ENCODE measurements around the gene ZFYVE9. TPM values are rescaled to one million over a fixed set of nuclear protein-coding genes. Genes with fewer than 3 reads are reported as not detected.

The ZFYVE9 gene
- total RNA-seq, 1 experiment from 2014 or later, result 28.4 TPM

DNA sequence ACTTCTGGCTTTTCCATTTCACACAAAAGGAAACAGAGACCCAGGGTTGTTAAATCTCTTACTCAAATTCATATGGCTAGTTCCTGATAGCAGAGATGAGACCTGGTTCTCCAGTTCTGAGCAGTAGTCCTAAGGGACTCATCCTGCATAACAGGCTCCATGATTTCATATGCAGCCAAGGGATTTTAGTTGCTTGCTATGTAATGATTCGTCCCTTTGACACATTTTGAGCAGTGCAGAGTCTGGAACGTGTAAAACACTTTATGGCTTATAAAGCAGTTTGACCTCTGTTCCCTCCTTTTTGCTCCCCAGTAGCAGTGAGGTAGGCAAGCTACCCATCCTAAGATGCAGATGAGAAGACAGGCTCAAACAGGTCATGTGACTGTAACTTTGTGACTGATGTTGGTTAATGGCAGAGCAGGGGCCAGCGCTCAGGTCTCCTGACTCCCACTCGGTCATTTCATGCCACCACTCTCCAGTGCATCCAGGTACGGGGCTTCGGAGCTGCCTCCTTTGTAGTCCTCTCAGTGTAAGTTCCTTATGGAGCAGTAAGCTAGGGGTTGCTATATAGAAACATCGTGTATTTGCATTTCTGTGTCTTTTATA lies 199.9 kb downstream of the ZFYVE9 start:
- no peak overlapping the region for H3K18ac ChIP-seq (ENCODE audit: insufficient read length, low read depth, low read length)
- no peaks in the 10 kb centered on the region for H3K23me2 ChIP-seq (ENCODE audit: insufficient read length, low read depth, low read length, poor library complexity, severe bottlenecking)
- no peak overlapping the region for H2AK5ac ChIP-seq (ENCODE audit: insufficient read length, low read length)
- no peak overlapping the region for H3K4me2 ChIP-seq (ENCODE audit: insufficient read depth, insufficient read length, low read length)
- no peak overlapping the region for H3K14ac ChIP-seq (ENCODE audit: insufficient read depth, low read length)
- Mint-ChIP-seq H3K27me3 (ENCODE audit: low read depth) (no peaks in the 10 kb centered on the region), H3K36me3 (ENCODE audit: insufficient read depth in 1 of 3, low read depth in 3 of 3) (peaks cover 1 to 26% (median 8%) of the 10 kb centered on the region in 3 experiments; a peak in 6 of 7 replicates), H3K27ac (no peak overlapping the region), H3K9me3 (no peaks in the 10 kb centered on the region), H3K4me1 (no peaks in the 10 kb centered on the region), H3K4me3 (no peak overlapping the region)
- no peak overlapping the region for H3K56ac ChIP-seq (ENCODE audit: insufficient read length, low read depth, low read length)
- H3K4me1 ChIP-seq (ENCODE audit: insufficient read depth, low read length), result no peaks in the 10 kb centered on the region
- H4K5ac ChIP-seq (ENCODE audit: insufficient read length, low read depth, low read length), result no peak overlapping the region
- no peak overlapping the region for H4K91ac ChIP-seq (ENCODE audit: insufficient read length, low read depth, low read length)
- no peak overlapping the region for H4K8ac ChIP-seq (replicated peaks; ENCODE audit: insufficient read length, low read depth, low read length)
- DNase-seq, result no peak
- H3K23ac ChIP-seq (ENCODE audit: insufficient read length, low read depth, low read length), result no peak overlapping the region
- no peak overlapping the region for H2AFZ ChIP-seq (ENCODE audit: low read length)
- no peaks in the 10 kb centered on the region for H3K27me3 ChIP-seq (ENCODE audit: insufficient read depth, low read length)
- no peaks in the 10 kb centered on the region for H4K20me1 ChIP-seq (ENCODE audit: control insufficient read depth, insufficient read depth, insufficient read length)
- no peaks in the 10 kb centered on the region; the same call in 1 of the 2 replicates for H3K79me2 ChIP-seq (ENCODE audit: insufficient read depth, low read length)
- no peak overlapping the region for H3T11ph ChIP-seq (ENCODE audit: low read length)
- no peak overlapping the region for H2BK12ac ChIP-seq (ENCODE audit: insufficient read length, low read depth, low read length)
- H3K9me3 ChIP-seq (ENCODE audit: control insufficient read depth, low read depth, low read length), result no peaks in the 10 kb centered on the region
- TF ChIP-seq, protein P1, sequence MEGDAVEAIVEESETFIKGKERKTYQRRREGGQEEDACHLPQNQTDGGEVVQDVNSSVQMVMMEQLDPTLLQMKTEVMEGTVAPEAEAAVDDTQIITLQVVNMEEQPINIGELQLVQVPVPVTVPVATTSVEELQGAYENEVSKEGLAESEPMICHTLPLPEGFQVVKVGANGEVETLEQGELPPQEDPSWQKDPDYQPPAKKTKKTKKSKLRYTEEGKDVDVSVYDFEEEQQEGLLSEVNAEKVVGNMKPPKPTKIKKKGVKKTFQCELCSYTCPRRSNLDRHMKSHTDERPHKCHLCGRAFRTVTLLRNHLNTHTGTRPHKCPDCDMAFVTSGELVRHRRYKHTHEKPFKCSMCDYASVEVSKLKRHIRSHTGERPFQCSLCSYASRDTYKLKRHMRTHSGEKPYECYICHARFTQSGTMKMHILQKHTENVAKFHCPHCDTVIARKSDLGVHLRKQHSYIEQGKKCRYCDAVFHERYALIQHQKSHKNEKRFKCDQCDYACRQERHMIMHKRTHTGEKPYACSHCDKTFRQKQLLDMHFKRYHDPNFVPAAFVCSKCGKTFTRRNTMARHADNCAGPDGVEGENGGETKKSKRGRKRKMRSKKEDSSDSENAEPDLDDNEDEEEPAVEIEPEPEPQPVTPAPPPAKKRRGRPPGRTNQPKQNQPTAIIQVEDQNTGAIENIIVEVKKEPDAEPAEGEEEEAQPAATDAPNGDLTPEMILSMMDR (conservative IDR thresholded peaks at IDR 0.05), result no peak
- no peak overlapping the region for H2BK20ac ChIP-seq (ENCODE audit: low read depth, low read length, poor library complexity, severe bottlenecking)
- no peak overlapping the region for H2BK120ac ChIP-seq (ENCODE audit: low read depth, low read length, poor library complexity, severe bottlenecking)
- no peak overlapping the region for H2BK5ac ChIP-seq (ENCODE audit: insufficient read length, low read length)
- H2BK15ac ChIP-seq (ENCODE audit: low read depth, low read length), result no peak overlapping the region
- H3K27ac ChIP-seq (ENCODE audit: insufficient read length, low read depth, low read length), result no peak overlapping the region
- no peak overlapping the region for H3K4ac ChIP-seq (ENCODE audit: low read depth, low read length)
- no CpG with 5 or more reads among the region's 7 CpGs for WGBS (ENCODE audit: extremely low coverage, insufficient read length, low lambda C conversion rate)
- no peaks in the 10 kb centered on the region for H3K79me1 ChIP-seq (ENCODE audit: insufficient read depth, low read depth, low read length, poor library complexity, severe bottlenecking)
- no peak overlapping the region for H3K9ac ChIP-seq (ENCODE audit: extremely low read depth, insufficient read length, low read length)
